ENCODE results near the gene TRRAP. TPM values are rescaled to one million over a fixed set of nuclear protein-coding genes. Genes with fewer than 3 reads are reported as not detected.

The TRRAP gene
- total and polyA plus RNA-seq, 4 donors, result 4.3 to 22.7 (median 10.1) TPM

DNA sequence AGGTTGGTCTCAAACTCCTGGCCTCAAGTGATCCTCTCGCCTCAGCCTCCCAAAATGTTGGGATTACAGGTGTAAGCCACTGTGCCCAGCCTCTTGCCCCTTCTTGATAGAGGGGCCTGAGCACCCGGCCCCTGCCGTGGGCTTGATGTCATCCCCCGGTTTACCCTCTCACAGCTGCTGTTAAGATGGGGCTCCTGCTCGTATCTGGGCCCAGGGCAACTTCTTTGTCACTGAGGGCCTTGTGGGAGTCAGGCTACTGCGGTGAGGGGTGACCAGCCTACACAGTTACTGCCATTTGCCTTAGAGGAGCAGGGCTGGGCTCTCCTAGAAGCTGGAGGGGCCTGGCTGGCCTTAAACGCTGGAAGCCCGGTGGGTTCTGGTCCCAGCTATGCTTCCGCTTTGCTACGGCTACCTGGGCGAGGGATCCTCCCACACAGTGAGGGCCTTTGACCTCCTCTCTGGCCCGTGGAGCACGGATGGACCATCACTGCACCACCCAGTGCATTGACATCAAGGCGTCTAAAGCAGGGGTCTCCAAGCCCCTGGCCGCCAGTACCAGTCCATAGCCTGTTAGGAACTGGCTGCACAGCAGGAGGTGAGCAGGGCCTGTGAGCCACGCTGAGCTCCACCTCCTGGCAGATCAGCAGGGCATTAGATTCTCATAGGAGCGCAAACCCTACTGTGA, 7.4 kb upstream of the TRRAP start:
- DNase-seq (ENCODE audit: low spot score), result no peak
- H3K27me3 ChIP-seq (ENCODE audit: control insufficient read depth in 4 of 4, insufficient read depth in 4 of 4, low read length in 3 of 4), result peaks cover 0 to 7% (median 1%) of the 10 kb centered on the region in 4 donors
- H3K4me1 ChIP-seq (ENCODE audit: control insufficient read depth in 4 of 4, insufficient read depth in 4 of 4, low read length in 3 of 4), result peaks cover 0 to 8% (median 2%) of the 10 kb centered on the region in 4 donors
- no peak overlapping the region for H3K4me3 ChIP-seq (ENCODE audit: low read depth in 1 of 3, low read length in 3 of 3)
- H3K27ac ChIP-seq (ENCODE audit: low read depth in 1 of 2, low read length in 2 of 2), result no peak overlapping the region
- no peaks in the 10 kb centered on the region for H3K9me3 ChIP-seq (ENCODE audit: control insufficient read depth in 4 of 4, low read length in 3 of 4)
- H3K36me3 ChIP-seq (ENCODE audit: control insufficient read depth in 4 of 4, insufficient read depth in 3 of 4, low read depth in 1 of 4, low read length in 3 of 4), result no peaks in the 10 kb centered on the region
- TF ChIP-seq, protein P1, sequence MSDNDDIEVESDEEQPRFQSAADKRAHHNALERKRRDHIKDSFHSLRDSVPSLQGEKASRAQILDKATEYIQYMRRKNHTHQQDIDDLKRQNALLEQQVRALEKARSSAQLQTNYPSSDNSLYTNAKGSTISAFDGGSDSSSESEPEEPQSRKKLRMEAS (IDR thresholded peaks at IDR 0.05), result no peak
- TF ChIP-seq GABPA (IDR thresholded peaks at IDR 0.05 in 1 of 2, conservative IDR thresholded peaks at IDR 0.05 in 1 of 2) (no peak), RXRA (IDR thresholded peaks at IDR 0.05) (no peak), EGR1 (IDR thresholded peaks at IDR 0.05; ENCODE audit: low read depth in 2 of 2) (no peak), FOXA2 (IDR thresholded peaks at IDR 0.05) (no peak), CTCF (IDR thresholded peaks at IDR 0.05; ENCODE audit: low read depth, low read length, missing input control) (no peak), ATF3 (IDR thresholded peaks at IDR 0.05) (no peak), NR2F2 (IDR thresholded peaks at IDR 0.05) (no peak), SP1 (IDR thresholded peaks at IDR 0.05) (no peak), HNF4A (conservative IDR thresholded peaks at IDR 0.05) (no peak), HNF4G (IDR thresholded peaks at IDR 0.05) (no peak), RAD21 (IDR thresholded peaks at IDR 0.05) (no peak), FOXA1 (IDR thresholded peaks at IDR 0.05) (no peak)
- TF ChIP-seq, protein P2, sequence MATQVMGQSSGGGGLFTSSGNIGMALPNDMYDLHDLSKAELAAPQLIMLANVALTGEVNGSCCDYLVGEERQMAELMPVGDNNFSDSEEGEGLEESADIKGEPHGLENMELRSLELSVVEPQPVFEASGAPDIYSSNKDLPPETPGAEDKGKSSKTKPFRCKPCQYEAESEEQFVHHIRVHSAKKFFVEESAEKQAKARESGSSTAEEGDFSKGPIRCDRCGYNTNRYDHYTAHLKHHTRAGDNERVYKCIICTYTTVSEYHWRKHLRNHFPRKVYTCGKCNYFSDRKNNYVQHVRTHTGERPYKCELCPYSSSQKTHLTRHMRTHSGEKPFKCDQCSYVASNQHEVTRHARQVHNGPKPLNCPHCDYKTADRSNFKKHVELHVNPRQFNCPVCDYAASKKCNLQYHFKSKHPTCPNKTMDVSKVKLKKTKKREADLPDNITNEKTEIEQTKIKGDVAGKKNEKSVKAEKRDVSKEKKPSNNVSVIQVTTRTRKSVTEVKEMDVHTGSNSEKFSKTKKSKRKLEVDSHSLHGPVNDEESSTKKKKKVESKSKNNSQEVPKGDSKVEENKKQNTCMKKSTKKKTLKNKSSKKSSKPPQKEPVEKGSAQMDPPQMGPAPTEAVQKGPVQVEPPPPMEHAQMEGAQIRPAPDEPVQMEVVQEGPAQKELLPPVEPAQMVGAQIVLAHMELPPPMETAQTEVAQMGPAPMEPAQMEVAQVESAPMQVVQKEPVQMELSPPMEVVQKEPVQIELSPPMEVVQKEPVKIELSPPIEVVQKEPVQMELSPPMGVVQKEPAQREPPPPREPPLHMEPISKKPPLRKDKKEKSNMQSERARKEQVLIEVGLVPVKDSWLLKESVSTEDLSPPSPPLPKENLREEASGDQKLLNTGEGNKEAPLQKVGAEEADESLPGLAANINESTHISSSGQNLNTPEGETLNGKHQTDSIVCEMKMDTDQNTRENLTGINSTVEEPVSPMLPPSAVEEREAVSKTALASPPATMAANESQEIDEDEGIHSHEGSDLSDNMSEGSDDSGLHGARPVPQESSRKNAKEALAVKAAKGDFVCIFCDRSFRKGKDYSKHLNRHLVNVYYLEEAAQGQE (IDR thresholded peaks at IDR 0.05), result no peak
- TF ChIP-seq, protein P3, sequence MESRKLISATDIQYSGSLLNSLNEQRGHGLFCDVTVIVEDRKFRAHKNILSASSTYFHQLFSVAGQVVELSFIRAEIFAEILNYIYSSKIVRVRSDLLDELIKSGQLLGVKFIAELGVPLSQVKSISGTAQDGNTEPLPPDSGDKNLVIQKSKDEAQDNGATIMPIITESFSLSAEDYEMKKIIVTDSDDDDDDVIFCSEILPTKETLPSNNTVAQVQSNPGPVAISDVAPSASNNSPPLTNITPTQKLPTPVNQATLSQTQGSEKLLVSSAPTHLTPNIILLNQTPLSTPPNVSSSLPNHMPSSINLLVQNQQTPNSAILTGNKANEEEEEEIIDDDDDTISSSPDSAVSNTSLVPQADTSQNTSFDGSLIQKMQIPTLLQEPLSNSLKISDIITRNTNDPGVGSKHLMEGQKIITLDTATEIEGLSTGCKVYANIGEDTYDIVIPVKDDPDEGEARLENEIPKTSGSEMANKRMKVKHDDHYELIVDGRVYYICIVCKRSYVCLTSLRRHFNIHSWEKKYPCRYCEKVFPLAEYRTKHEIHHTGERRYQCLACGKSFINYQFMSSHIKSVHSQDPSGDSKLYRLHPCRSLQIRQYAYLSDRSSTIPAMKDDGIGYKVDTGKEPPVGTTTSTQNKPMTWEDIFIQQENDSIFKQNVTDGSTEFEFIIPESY (IDR thresholded peaks at IDR 0.05), result no peak
- 77% methylated on average over 17 of the region's 17 CpGs for WGBS
- H3K9ac ChIP-seq (ENCODE audit: low read depth in 1 of 2, low read length in 2 of 2), result no peak overlapping the region
